HCT116 (cell line): Measurements from ENCODE around the gene ADM2.

Experiments used
- ATF3 ChIP-seq: IDR thresholded peaks from 2 replicates; pipeline ENCODE4 v1.6.1; 2012
- CTCF ChIP-seq, 3 experiments: fragments of 200-600 bp in 1 of 3; sonication (generic) in 1 of 3; IDR thresholded peaks in 2 of 3; conservative IDR thresholded peaks in 1 of 3; 2 replicates each; pipeline ENCODE4 v1.5.1; 2012 to 2017; ENCODE audit warnings: low read depth in 2 of 3, low read length in 2 of 3, antibody characterized with exemption in 1 of 3, borderline replicate concordance in 1 of 3, control low read depth in 1 of 3, mild to moderate bottlenecking in 1 of 3, mixed read lengths in 1 of 3, mixed run types in 1 of 3, moderate library complexity in 1 of 3; ENCODE audit not compliant: insufficient read depth in 1 of 3
- EZH2 ChIP-seq: fragments of 200-600 bp; sonication (generic); IDR thresholded peaks from 2 replicates; pipeline ENCODE4 v1.6.1; 2017; ENCODE audit warnings: antibody characterized with exemption, mixed run types
- EZH2phosphoT487 ChIP-seq: fragments of 200-600 bp; IDR thresholded peaks from 2 replicates; pipeline ENCODE4 v1.6.1; 2018; ENCODE audit warnings: antibody characterized with exemption, borderline replicate concordance
- FOSL1 ChIP-seq: IDR thresholded peaks from 2 replicates; pipeline ENCODE4 v1.6.1; 2012; ENCODE audit warnings: low read depth
- POLR2A ChIP-seq: IDR thresholded peaks from 2 replicates; pipeline ENCODE4 v1.7.0; 2011; ENCODE audit warnings: borderline replicate concordance; ENCODE audit not compliant: insufficient read depth, insufficient read length; ENCODE audit errors: extremely low read depth
- POLR2AphosphoS5 ChIP-seq: IDR thresholded peaks from 2 replicates; pipeline ENCODE4 v1.6.1; 2011; ENCODE audit warnings: mild to moderate bottlenecking, low read depth, low read length, moderate library complexity
- SRF ChIP-seq: IDR thresholded peaks from 2 replicates; pipeline ENCODE4 v1.6.1; 2012; ENCODE audit warnings: low read depth
- TCF7L2 ChIP-seq: IDR thresholded peaks from 2 replicates; pipeline ENCODE4 v1.7.0; 2011; ENCODE audit warnings: borderline replicate concordance, inconsistent platforms; ENCODE audit not compliant: insufficient read depth, insufficient read length; ENCODE audit errors: extremely low read depth
- ZNF274 ChIP-seq: fragments of 200-500 bp; sonication (Bioruptor generic); IDR thresholded peaks from 2 replicates; pipeline ENCODE4 v1.6.1; 2014; ENCODE audit warnings: mild to moderate bottlenecking, low read depth, low read length, inconsistent platforms

GRCh38 chr22:50467341-50467740 is 14.0 kb upstream of the ADM2 start:
- no peak for TF ChIP-seq FOSL1
- TF ChIP-seq POLR2A: no peak
- TF ChIP-seq POLR2AphosphoS5: no peak
- TF ChIP-seq EZH2phosphoT487: no peak
- TF ChIP-seq CTCF (IDR thresholded peaks at IDR 0.05 in 2 of 3, conservative IDR thresholded peaks at IDR 0.05 in 1 of 3; ENCODE audit: borderline replicate concordance in 1 of 3, insufficient read depth in 1 of 3, low read depth in 2 of 3, low read length in 2 of 3): no peak
- no peak for TF ChIP-seq TCF7L2
- no peak for TF ChIP-seq EZH2
- no peak for TF ChIP-seq ZNF274
- TF ChIP-seq SRF: no peak
- TF ChIP-seq ATF3: no peak
